Skin epidermis (tissue), 12 donors: ENCODE measurements around the gene HECW1.
A peak's percentile ranks its signal among the peaks of the same experiment; 100 is the strongest.
"Not testable (repeated sequence)": the region's sequence is repeated elsewhere in the genome, so short reads cannot be mapped to it uniquely, and the experiment has no call there.

Experiments
- H3K27ac ChIP-seq, 21 experiments: fragments of 200-600 bp; sonication (generic) in 11 of 21; one replicate each; pipeline ENCODE4 v1.5.0; 2020; ENCODE audit warnings: mild to moderate bottlenecking in 3 of 21, inconsistent platforms in 2 of 21, moderate library complexity in 2 of 21
- H3K4me3 ChIP-seq, 7 experiments: fragments of 200-600 bp; sonication (generic) in 2 of 7; one replicate each; pipeline ENCODE4 v1.5.0; 2020; ENCODE audit warnings: inconsistent platforms in 2 of 7, mild to moderate bottlenecking in 2 of 7, moderate library complexity in 1 of 7

The HECW1 gene

GRCh38 chr7:43110791-43111535 lies 1.5 kb upstream of the HECW1 start:
- no peak overlapping the region for H3K4me3 ChIP-seq
- no peak overlapping the region for H3K27ac ChIP-seq

- Histone ChIP-seq H3K27ac (no peak overlapping the region), H3K4me3 (peak overlapping the region in 1 of 7 experiments; percentile 24)
Measured at GRCh38 chr7:43111630-43112458, 603 bp upstream of the HECW1 start.

- H3K4me3 ChIP-seq, result peak overlapping the region; percentile 4 to 31 (median 24)
- H3K27ac ChIP-seq, result no peak overlapping the region
Measured at GRCh38 chr7:43112941-43113621, 634 bp downstream of the HECW1 start.

GRCh38 chr7:43113622-43114457 lies 1.4 kb downstream of the HECW1 start:
- Histone ChIP-seq H3K27ac (no peak overlapping the region), H3K4me3 (peak overlapping the region; percentile 4 to 31 (median 24))

- no peak overlapping the region for H3K4me3 ChIP-seq
- no peak overlapping the region for H3K27ac ChIP-seq
Measured at GRCh38 chr7:43114458-43114780, 2.0 kb downstream of the HECW1 start.

- Histone ChIP-seq H3K27ac (no peak overlapping the region), H3K4me3 (no peak overlapping the region)
Measured at GRCh38 chr7:43116451-43116850, 4.0 kb downstream of the HECW1 start.

GRCh38 chr7:43117095-43117494 lies 4.6 kb downstream of the HECW1 start:
- Histone ChIP-seq H3K27ac (no peak overlapping the region), H3K4me3 (no peak overlapping the region)

GRCh38 chr7:43117861-43118260 lies 5.4 kb downstream of the HECW1 start:
- no peak overlapping the region for H3K4me3 ChIP-seq

GRCh38 chr7:43118313-43118712 lies 5.9 kb downstream of the HECW1 start:
- Histone ChIP-seq H3K27ac (no peak overlapping the region), H3K4me3 (no peak overlapping the region)

More at GRCh38 chr7:43117861-43118260, 5.4 kb downstream of the HECW1 start:
- no peak overlapping the region for H3K27ac ChIP-seq

- H3K27ac ChIP-seq, result no peak overlapping the region
- no peak overlapping the region for H3K4me3 ChIP-seq
Measured at GRCh38 chr7:43119371-43120075, 7.1 kb downstream of the HECW1 start.

- no peak overlapping the region for H3K4me3 ChIP-seq
Measured at GRCh38 chr7:43121973-43122372, 9.5 kb downstream of the HECW1 start.

GRCh38 chr7:43123457-43123856 lies 11.0 kb downstream of the HECW1 start:
- Histone ChIP-seq H3K4me3 (no peak overlapping the region), H3K27ac (no peak overlapping the region)

More at GRCh38 chr7:43121973-43122372, 9.5 kb downstream of the HECW1 start:
- no peak overlapping the region for H3K27ac ChIP-seq

- no peak overlapping the region for H3K27ac ChIP-seq
- no peak overlapping the region for H3K4me3 ChIP-seq
Measured at GRCh38 chr7:43124388-43124787, 11.9 kb downstream of the HECW1 start.

- Histone ChIP-seq H3K27ac (no peak overlapping the region), H3K4me3 (no peak overlapping the region)
Measured at GRCh38 chr7:43130347-43130746, 17.9 kb downstream of the HECW1 start.

GRCh38 chr7:43135129-43135528 lies 22.7 kb downstream of the HECW1 start:
- Histone ChIP-seq H3K4me3 (no peak overlapping the region), H3K27ac (no peak overlapping the region)

GRCh38 chr7:43136064-43136463 lies 23.6 kb downstream of the HECW1 start:
- H3K4me3 ChIP-seq, result no peak overlapping the region
- H3K27ac ChIP-seq, result no peak overlapping the region

GRCh38 chr7:43137121-43137744 lies 24.8 kb downstream of the HECW1 start:
- not testable (repeated sequence) for H3K4me3 ChIP-seq, H3K27ac ChIP-seq

- Histone ChIP-seq H3K27ac (no peak overlapping the region), H3K4me3 (no peak overlapping the region)
Measured at GRCh38 chr7:43137811-43138210, 25.4 kb downstream of the HECW1 start.

- H3K27ac ChIP-seq, result no peak overlapping the region
- no peak overlapping the region for H3K4me3 ChIP-seq
Measured at GRCh38 chr7:43138710-43139109, 26.3 kb downstream of the HECW1 start.
